Tibial nerve (tissue), 4 donors: ENCODE data around the gene LRRC59. TPM values are rescaled to one million over a fixed set of nuclear protein-coding genes. Genes with fewer than 3 reads are reported as not detected.

Experiments used
- DNase-seq, 2 donors: peaks; one replicate each; pipeline ENCODE4 v3.0.0-alpha.2; 2019; ENCODE audit warnings: low spot score in 2 of 2
- H3K27ac ChIP-seq, 4 donors: fragments of 200-600 bp; sonication (generic) in 3 of 4; one replicate each; pipeline ENCODE4 v1.5.1; 2017 to 2019; ENCODE audit warnings: mild to moderate bottlenecking in 1 of 4
- H3K27me3 ChIP-seq, 2 donors: fragments of 200-600 bp; sonication (generic) in 1 of 2; one replicate each; pipeline versions ENCODE4 v1.5.1 to v1.6.0; 2017 to 2019
- H3K36me3 ChIP-seq, 3 donors: fragments of 200-600 bp; sonication (generic); one replicate each; pipeline ENCODE4 v1.5.1; 2018 to 2019
- H3K4me1 ChIP-seq, 4 donors: fragments of 200-600 bp; sonication (generic) in 3 of 4; one replicate each; pipeline ENCODE4 v1.5.1; 2017 to 2019
- H3K4me3 ChIP-seq, 4 donors: fragments of 200-600 bp; sonication (generic) in 3 of 4; one replicate each; pipeline ENCODE4 v1.5.1; 2017 to 2019; ENCODE audit warnings: mild to moderate bottlenecking in 1 of 4, moderate library complexity in 1 of 4
- H3K9me3 ChIP-seq, 4 donors: fragments of 200-600 bp; sonication (generic) in 3 of 4; one replicate each; pipeline ENCODE4 v1.5.1; 2017 to 2019
- CTCF ChIP-seq, 5 experiments: fragments of 200-600 bp in 3 of 5; fragments of 450-650 bp in 2 of 5; sonication (generic) in 3 of 5; IDR thresholded peaks; one replicate each; pipeline ENCODE4 v1.5.1; 2016 to 2019; ENCODE audit warnings: antibody characterized with exemption in 5 of 5, mild to moderate bottlenecking in 3 of 5, moderate library complexity in 2 of 5
- EP300 ChIP-seq, 2 donors: sonication (generic); formaldehyde crosslinking; IDR thresholded peaks; one replicate each; pipeline ENCODE4 v1.6.1; 2017; ENCODE audit warnings: antibody characterized with exemption in 2 of 2, mild to moderate bottlenecking in 1 of 2
- POLR2A ChIP-seq, 2 donors: fragments of 450-650 bp; IDR thresholded peaks; one replicate each; pipeline ENCODE4 v1.6.1; 2017; ENCODE audit warnings: antibody characterized with exemption in 2 of 2, mild to moderate bottlenecking in 2 of 2, moderate library complexity in 2 of 2
- WGBS, 2 donors: methylation state at CpG; one replicate each; pipeline ENCODE4 v1.1.5; 2018; 5-methylcytosine and 5-hydroxymethylcytosine counted together
- total RNA-seq, 4 donors: library from RNA; depleted of rRNA; stranded (reverse); fragments of >200 nt; gene quantifications; one replicate each; pipeline ENCODE4 v1.1.0, GENCODE V29; 2016

Gene LRRC59
- total RNA-seq, 4 donors from 2014 or later: 26.0 to 72.6 (median 36.3) TPM

- Histone ChIP-seq H3K9me3 (no peaks in the 10 kb centered on the region), H3K27me3 (no peaks in the 10 kb centered on the region), H3K4me3 (no peak overlapping the region), H3K4me1 (peaks cover 0 to 11% (median 0%) of the 10 kb centered on the region in 4 donors), H3K27ac (no peak overlapping the region), H3K36me3 (peaks cover 0 to 8% (median 0%) of the 10 kb centered on the region in 3 donors)
- TF ChIP-seq CTCF (IDR thresholded peaks at IDR 0.05): no peak
- DNase-seq: no peak
- WGBS, 2 donors: 77 to 84% methylated on average over 10 of the region's 10 CpGs
Measured at GRCh38 chr17:50440838-50441829, 43.8 kb upstream of the LRRC59 start.

- Histone ChIP-seq H3K4me3 (no peak overlapping the region), H3K27me3 (no peaks in the 10 kb centered on the region), H3K9me3 (no peaks in the 10 kb centered on the region), H3K36me3 (peaks cover 0 to 11% (median 0%) of the 10 kb centered on the region in 3 donors), H3K4me1 (peaks cover 0 to 11% (median 0%) of the 10 kb centered on the region in 4 donors), H3K27ac (no peak overlapping the region)
- DNase-seq: no peak
- no peak for TF ChIP-seq EP300 (IDR thresholded peaks at IDR 0.05)
- no peak for TF ChIP-seq POLR2A (IDR thresholded peaks at IDR 0.05)
- TF ChIP-seq CTCF (IDR thresholded peaks at IDR 0.05): no peak
- WGBS, 2 donors: 83 to 86% methylated on average over 4 of the region's 4 CpGs
Measured at GRCh38 chr17:50440172-50440837, 43.0 kb upstream of the LRRC59 start.

GRCh38 chr17:50439008-50439407 lies 41.7 kb upstream of the LRRC59 start:
- H3K4me3 ChIP-seq: no peak overlapping the region
- H3K27ac ChIP-seq: no peak overlapping the region
- H3K36me3 ChIP-seq: peaks cover 0 to 11% (median 0%) of the 10 kb centered on the region in 3 donors
- no peaks in the 10 kb centered on the region for H3K9me3 ChIP-seq
- H3K4me1 ChIP-seq: peaks cover 0 to 11% (median 0%) of the 10 kb centered on the region in 4 donors
- 90% methylated on average over 4 of the region's 4 CpGs for WGBS, 2 donors
- no peak for DNase-seq
- no peaks in the 10 kb centered on the region for H3K27me3 ChIP-seq
- TF ChIP-seq CTCF (IDR thresholded peaks at IDR 0.05) (no peak), EP300 (IDR thresholded peaks at IDR 0.05) (no peak), POLR2A (IDR thresholded peaks at IDR 0.05) (no peak)

GRCh38 chr17:50437409-50437808 lies 40.1 kb upstream of the LRRC59 start:
- Histone ChIP-seq H3K4me1 (no peaks in the 10 kb centered on the region), H3K27ac (no peak overlapping the region), H3K9me3 (no peaks in the 10 kb centered on the region), H3K4me3 (no peak overlapping the region), H3K27me3 (no peaks in the 10 kb centered on the region), H3K36me3 (peaks cover 0 to 18% (median 0%) of the 10 kb centered on the region in 3 donors)
- TF ChIP-seq CTCF (IDR thresholded peaks at IDR 0.05): no peak
- TF ChIP-seq EP300 (IDR thresholded peaks at IDR 0.05): no peak
- TF ChIP-seq POLR2A (IDR thresholded peaks at IDR 0.05): no peak
- 94% methylated on average over 4 of the region's 4 CpGs for WGBS, 2 donors
- DNase-seq: no peak
